ENCODE measurements around the gene TENT5A.

DNA sequence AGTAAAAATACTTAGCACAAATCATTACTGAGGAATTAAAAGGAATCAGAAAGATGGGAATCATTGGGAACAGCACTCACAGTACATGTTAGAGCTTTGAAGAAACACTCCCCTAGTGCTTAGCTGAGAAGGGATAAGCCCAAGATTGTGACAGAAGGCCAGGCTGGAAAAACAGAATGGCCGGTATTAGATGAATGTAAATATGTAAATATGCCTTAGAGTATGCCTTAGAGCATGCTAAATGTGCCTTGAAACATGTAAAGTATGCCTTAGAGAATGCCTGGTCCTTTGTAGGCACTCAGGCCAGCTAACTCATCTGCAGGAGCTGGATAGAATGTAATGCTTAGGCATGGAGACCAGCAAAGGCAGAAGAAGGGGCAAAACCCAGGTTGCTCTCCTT lies 10.6 kb upstream of the TENT5A start:
- TF ChIP-seq, protein P1, sequence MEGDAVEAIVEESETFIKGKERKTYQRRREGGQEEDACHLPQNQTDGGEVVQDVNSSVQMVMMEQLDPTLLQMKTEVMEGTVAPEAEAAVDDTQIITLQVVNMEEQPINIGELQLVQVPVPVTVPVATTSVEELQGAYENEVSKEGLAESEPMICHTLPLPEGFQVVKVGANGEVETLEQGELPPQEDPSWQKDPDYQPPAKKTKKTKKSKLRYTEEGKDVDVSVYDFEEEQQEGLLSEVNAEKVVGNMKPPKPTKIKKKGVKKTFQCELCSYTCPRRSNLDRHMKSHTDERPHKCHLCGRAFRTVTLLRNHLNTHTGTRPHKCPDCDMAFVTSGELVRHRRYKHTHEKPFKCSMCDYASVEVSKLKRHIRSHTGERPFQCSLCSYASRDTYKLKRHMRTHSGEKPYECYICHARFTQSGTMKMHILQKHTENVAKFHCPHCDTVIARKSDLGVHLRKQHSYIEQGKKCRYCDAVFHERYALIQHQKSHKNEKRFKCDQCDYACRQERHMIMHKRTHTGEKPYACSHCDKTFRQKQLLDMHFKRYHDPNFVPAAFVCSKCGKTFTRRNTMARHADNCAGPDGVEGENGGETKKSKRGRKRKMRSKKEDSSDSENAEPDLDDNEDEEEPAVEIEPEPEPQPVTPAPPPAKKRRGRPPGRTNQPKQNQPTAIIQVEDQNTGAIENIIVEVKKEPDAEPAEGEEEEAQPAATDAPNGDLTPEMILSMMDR (IDR thresholded peaks at IDR 0.05), result no peak
- TF ChIP-seq POLR2A (IDR thresholded peaks at IDR 0.05), result no peak

Data from uterus (tissue), 2 donors.